NCI-H1417 treated with DMSO at 0.1 percent for 48 hours (cell line): ENCODE measurements around the gene C20orf96.

ENCODE experiments used
- DNase-seq: peaks from one replicate; lab custom pipeline; 2025; lab: John Stamatoyannopoulos, UW

Gene C20orf96

DNA sequence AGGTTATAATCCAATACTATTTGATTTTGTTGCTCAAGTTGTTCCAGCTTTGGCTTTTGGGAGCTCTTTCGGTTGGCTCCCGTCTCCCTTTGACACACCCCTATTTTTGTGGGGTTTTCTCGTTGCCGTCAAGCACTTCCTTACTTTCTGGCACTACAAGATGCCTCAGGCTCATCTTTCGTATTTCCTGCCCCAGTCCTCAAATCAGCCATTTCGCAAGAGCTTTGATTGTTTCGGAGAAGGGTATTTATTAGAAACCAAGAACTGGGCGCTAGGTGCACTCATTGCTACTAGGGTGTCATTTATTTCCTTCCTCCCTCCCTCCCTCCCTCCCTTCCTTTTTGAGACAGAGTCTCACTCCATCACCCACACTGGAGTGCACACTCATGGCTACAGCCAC lies 21.5 kb upstream of the C20orf96 start:
- DNase-seq: no peak

DNA sequence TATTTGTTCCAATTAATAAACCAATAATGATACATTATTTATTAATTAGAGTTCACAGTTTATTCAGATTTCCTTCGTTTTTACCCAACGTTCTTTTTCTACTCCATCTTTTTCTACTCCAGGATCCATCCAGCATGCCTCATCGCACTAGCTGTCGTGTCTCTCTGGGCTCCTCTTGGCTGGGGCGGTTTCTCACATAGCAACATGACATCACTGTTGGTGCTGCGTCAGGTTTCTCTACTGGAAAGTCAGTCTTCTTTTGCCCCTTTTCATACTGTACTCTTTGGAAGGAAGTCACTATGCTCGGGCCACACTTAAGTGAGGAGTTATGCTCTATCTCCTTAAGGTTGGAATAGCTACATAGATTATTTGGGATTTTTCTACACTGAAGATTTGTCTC lies 21.1 kb upstream of the C20orf96 start:
- no peak for DNase-seq

DNA sequence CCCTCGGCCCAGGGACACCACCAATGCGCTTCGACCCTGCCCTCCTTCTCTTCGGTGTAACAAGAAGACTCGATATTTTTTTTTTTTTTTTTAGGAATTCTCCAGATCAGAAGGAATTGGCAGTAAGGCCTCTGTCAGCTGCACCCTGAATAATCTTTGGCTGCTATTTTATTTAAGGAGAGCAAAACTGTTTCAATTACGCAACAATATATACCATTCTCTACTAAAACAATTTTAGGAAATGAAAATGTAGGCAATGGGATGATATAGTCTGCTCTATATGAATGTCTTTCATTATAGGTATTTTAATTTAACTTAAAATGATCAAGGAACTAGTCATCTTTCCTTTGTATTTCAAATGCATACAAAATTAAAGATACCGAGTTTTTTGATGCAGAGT lies 20.1 kb upstream of the C20orf96 start:
- no peak for DNase-seq

GRCh38 chr20:309841-310644 lies 19.5 kb upstream of the C20orf96 start:
- DNase-seq: peak; percentile 67

GRCh38 chr20:309306-309840 lies 18.8 kb upstream of the C20orf96 start:
- DNase-seq: no peak

DNA sequence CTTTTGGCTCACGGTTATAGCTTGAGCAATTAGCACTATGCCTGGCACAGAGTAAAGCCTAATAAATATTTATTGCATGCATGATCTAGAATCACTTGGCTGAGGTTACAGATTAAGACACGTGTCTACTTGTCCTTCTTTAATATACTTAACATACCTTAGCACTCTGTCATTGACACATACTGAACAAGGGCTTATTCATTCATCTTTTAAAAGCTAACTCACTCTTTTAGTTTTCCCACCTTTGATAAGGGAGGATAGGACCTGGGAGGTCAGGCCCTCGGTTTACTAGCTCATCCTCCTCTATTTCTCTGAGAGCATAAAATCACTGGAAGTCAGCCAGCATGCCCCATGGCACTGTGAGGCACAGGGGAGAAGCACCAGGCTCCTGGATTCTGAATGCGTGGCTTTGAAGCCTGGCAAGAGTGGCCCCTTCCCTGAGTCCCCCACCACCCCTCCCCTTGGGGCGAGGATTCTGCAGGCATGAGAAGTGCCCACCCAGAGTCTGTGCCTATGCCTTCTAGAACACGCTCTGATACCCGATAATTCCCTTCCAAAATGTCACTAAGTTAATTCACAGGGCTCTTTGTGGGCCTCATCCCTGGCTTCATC lies 18.0 kb upstream of the C20orf96 start:
- no peak for DNase-seq

DNA sequence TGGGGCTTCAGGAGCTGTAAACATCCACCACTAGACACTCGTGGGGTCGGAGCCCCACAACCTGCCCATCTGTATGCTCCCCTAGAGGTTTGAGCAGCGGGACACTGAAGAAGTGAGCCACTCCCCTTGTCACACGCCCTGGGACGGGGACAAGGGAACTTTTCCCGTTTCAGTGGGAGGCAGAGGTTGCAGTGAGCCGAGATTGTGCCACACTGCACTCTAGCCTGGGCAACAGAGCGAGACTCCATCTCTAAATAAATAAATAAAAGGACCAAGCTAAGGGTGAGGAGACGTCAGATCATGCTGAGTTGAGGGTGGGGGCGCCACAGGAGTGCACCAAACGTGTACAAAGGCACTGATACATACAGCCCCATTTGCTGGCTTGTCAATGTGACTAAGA lies 15.2 kb upstream of the C20orf96 start:
- DNase-seq: no peak

GRCh38 chr20:301886-302848 lies 11.6 kb upstream of the C20orf96 start:
- no peak for DNase-seq

DNA sequence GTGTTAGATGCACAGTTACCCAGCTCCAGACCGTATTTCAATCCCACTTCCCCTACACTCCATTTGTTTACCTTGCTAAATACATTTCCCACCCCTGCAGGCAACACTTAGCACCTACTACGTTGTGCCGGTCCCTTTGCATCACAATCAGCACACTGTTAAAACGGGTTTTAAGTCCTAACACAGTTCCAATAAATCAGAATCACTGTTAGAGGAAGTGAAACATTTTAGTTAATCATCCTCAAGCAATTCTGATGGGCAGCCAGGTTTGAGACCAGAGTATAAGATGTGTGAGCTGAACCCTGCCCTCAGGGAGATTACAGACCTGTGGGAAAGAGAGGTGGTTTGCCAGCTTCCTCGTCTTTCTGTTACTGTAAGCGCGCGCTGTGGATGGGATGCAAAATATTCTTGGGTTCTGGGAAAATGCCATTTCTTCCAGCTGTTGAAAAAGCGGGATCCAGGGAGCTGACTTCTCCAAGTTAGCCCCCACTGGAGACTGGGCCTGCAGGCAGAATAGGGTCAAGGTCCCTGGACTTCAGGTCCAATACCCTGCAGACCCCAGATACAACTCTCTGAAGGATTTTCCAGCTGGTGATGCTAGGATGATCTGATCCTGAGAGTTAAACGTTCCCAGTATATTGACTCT lies 9.9 kb upstream of the C20orf96 start:
- DNase-seq: no peak

DNA sequence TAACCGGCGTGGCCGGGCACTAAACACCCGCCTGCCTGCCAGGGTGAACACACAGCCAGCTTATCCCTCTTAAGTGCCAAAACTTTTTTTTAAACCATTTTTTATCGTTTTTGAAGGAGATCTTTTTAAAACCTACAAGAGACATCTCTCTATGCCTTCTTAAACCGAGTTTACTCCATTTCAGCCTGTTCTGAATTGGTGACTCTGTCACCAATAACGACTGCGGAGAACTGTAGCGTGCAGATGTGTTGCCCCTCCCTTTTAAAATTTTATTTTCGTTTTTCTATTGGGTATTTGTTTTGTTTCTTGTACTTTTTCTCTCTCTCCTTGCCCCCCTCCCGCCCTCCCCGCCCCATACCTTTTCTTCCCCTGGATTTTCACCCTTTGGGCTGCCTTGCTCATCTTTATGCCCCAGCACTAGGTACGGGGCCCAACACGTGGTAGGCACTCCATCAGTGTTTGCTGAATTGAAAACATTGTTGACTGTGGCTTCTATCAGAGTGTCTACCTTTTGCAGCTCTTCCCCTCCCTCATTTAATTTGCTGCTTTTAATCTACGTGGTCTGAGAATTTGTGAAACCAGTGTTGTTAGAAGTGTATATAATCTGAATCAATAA lies 8.3 kb upstream of the C20orf96 start:
- DNase-seq: no peak

DNA sequence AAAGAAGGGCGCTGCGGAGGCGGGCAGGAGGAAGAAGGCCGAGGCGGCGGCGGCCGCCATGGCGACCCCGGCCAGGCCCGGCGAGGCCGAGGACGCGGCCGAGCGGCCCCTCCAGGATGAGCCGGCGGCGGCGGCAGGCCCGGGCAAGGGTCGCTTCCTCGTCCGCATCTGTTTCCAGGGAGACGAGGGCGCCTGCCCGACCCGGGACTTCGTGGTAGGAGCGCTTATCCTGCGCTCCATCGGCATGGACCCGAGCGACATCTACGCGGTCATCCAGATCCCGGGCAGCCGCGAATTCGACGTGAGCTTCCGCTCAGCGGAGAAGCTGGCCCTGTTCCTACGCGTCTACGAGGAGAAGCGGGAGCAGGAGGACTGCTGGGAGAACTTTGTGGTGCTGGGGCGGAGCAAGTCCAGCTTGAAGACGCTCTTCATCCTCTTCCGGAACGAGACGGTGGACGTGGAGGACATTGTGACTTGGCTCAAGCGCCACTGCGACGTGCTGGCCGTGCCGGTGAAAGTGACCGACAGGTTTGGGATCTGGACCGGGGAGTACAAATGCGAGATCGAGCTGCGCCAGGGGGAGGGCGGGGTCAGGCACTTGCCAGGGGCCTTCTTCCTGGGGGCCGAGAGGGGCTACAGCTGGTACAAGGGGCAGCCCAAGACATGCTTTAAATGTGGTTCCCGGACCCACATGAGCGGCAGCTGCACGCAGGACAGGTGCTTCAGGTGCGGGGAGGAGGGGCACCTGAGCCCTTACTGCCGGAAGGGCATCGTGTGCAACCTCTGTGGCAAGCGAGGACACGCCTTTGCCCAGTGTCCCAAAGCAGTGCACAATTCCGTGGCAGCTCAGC lies 7.6 kb upstream of the C20orf96 start:
- DNase-seq: no peak

DNA sequence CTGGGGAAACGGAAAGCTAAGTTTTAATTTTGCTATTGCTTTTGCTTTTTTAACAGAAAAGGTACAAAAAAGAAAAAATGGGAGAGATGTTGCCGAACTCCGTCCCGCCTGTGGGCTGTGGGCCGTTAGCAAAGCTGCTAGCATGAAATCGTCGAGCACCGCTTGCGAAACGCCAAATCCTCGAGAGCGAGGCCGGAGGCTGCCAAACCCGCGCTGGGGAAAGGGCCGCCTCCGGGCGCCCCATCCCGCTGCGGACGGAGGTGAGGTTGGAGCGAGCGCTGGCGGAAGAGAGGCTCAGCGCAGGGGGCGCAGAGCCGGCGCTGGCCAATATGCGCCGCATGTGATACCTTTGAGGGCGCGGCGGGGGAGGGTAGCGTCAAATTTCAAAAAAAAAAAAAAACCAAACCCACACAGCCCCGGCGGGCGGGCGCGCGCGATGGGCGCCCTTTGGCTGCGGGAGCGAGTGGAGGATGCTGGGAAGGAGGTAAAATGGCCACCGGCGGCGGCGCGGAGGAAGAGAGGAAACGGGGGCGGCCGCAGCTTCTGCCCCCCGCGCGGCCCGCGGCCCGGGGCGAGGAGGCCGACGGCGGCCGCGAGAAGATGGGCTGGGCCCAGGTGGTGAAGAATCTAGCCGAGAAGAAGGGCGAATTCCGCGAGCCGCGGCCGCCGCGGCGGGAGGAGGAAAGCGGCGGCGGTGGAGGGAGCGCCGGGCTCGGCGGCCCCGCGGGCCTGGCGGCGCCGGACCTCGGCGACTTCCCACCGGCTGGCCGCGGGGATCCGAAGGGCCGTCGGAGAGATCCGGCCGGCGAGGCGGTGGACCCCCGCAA lies 6.8 kb upstream of the C20orf96 start, which contains the start of gene ZCCHC3:
Gene ZCCHC3 (plus strand): TSS at position 473 of the 827 bp plus-strand sequence. CDS start 17 bp downstream, at position 490.
- peak; percentile 91 for DNase-seq

DNA sequence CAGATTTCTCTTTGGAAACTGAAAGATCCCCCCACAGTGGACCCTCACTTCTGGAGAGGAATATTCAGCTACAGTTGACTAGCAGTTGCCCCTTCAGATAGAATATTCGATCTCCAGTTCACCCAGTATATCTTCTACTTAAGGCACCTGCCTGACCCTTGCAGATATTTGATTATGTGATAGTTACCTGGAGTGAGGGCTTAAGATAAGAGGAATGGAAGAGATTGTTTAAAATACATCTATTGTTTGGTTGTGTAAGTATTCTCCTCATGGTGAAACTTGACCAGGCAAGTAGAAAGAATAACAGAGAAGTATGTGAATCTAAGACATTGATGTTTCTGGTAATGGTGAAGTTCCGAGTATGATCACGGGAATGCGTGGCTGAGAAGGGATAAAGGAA lies 5.3 kb upstream of the C20orf96 start:
- DNase-seq: no peak

DNA sequence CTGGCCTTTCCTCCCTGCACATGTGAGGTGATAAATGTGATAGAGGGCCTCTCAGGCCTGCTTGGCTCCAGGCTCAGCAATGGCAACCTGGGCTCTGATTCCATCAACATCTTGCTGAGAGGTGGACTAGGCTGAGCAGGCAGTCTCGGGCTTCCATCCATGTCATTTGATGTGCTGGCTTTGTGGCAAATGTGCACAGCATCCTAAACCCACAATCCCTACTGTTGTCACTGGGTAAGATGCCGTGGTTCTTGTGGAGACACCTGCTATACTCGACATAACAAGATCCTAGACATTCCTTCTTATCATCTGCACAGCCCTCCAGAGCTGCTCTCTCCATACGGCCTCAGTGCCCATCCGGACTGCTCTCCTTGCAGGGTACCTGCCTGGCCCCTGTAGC lies 4.1 kb upstream of the C20orf96 start:
- no peak for DNase-seq

- DNase-seq: no peak
Observed at GRCh38 chr20:289693-290083, 862 bp downstream of the C20orf96 start.

GRCh38 chr20:288956-289692 lies 1.4 kb downstream of the C20orf96 start:
- no peak for DNase-seq

- DNase-seq: no peak
Observed at GRCh38 chr20:286508-286907, 4.0 kb downstream of the C20orf96 start.

DNA sequence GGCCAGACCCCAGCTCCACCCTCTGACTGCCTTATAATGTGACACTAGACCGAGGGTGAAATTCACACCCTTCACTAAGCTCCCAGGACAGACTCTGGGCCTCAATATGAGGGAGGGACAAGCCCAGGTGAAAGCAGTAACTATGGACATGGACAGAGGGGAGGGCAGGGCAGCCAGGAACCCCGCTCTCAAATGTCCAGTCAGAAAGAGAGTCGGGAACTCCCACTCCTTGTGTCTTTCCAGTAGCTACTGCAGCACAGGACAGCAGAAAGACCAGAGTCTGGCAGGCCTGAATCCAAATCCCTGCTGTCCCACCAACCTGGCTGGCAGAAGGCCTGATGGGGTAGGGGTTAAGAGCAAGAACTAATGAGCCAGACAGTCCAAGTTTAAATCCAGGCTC lies 6.4 kb downstream of the C20orf96 start:
- DNase-seq: no peak
